ENCODE results near the gene SYNPO2.
A peak's percentile ranks its signal among the peaks of the same experiment; 100 is the strongest.

DNA sequence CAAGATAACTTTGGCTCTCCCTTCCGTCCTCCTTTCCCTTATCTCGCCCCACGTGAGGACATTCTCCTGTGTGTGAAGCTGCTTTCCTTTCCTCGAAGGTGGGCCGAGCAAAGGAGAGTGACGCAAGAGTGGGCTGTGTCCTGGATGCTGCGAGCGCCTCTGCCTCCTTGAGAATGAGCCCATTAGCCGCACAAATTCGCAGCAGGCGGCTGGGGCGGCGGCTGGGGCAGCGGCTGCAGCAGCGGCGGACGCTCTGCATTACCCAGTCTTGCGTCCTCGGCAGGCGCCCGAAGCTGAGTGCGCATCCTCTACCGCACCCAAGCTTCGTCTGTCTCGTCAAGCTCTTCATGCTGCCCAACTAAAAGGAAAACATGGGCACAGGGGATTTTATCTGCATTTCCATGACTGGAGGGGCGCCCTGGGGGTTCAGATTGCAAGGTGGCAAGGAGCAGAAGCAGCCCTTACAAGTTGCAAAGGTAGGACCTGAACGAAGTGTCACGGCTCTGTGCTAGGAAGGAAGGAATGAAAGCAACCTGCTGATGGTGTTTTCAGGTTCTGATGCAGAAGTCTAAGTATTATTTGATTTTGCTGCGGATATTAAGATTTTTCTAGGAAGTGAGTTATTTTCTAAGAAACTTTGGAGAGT lies at the start of gene SYNPO2:
- TF ChIP-seq, protein P1, sequence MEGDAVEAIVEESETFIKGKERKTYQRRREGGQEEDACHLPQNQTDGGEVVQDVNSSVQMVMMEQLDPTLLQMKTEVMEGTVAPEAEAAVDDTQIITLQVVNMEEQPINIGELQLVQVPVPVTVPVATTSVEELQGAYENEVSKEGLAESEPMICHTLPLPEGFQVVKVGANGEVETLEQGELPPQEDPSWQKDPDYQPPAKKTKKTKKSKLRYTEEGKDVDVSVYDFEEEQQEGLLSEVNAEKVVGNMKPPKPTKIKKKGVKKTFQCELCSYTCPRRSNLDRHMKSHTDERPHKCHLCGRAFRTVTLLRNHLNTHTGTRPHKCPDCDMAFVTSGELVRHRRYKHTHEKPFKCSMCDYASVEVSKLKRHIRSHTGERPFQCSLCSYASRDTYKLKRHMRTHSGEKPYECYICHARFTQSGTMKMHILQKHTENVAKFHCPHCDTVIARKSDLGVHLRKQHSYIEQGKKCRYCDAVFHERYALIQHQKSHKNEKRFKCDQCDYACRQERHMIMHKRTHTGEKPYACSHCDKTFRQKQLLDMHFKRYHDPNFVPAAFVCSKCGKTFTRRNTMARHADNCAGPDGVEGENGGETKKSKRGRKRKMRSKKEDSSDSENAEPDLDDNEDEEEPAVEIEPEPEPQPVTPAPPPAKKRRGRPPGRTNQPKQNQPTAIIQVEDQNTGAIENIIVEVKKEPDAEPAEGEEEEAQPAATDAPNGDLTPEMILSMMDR (IDR thresholded peaks at IDR 0.05) = no peak
- TF ChIP-seq POLR2A (IDR thresholded peaks at IDR 0.05) = peak; percentile 29
